Measurements from ENCODE around the gene KREMEN2.

Gene KREMEN2

GRCh38 chr16:2966043-2966807 is 2.1 kb downstream of the KREMEN2 start:
- no peak for DNase-seq
- Histone ChIP-seq H3K27me3 (no peaks in the 10 kb centered on the region), H3K9me3 (no peaks in the 10 kb centered on the region), H3K4me1 (peaks cover 7% of the 10 kb centered on the region), H3K4me3 (ENCODE audit: low read depth, low read length) (no peak overlapping the region), H3K36me3 (peaks cover 6% of the 10 kb centered on the region)
- TF ChIP-seq CTCF (IDR thresholded peaks at IDR 0.05; ENCODE audit: low read depth, low read length): no peak

GRCh38 chr16:2966808-2967191 is 2.7 kb downstream of the KREMEN2 start:
- DNase-seq: no peak
- H3K4me1 ChIP-seq: peaks cover 7% of the 10 kb centered on the region

GRCh38 chr16:2967211-2967631 is 3.1 kb downstream of the KREMEN2 start:
- Histone ChIP-seq H3K4me3 (ENCODE audit: low read depth, low read length) (no peak overlapping the region), H3K9me3 (no peaks in the 10 kb centered on the region), H3K27me3 (no peaks in the 10 kb centered on the region), H3K36me3 (peaks cover 14% of the 10 kb centered on the region), H3K4me1 (peaks cover 9% of the 10 kb centered on the region)
- no peak for TF ChIP-seq CTCF (IDR thresholded peaks at IDR 0.05; ENCODE audit: low read depth, low read length)
- DNase-seq: no peak

More at GRCh38 chr16:2966808-2967191, 2.7 kb downstream of the KREMEN2 start:
- no peak overlapping the region for H3K4me3 ChIP-seq (ENCODE audit: low read depth, low read length)
- TF ChIP-seq CTCF (IDR thresholded peaks at IDR 0.05; ENCODE audit: low read depth, low read length): no peak
- H3K27me3 ChIP-seq: no peaks in the 10 kb centered on the region
- no peaks in the 10 kb centered on the region for H3K9me3 ChIP-seq
- H3K36me3 ChIP-seq: peaks cover 10% of the 10 kb centered on the region

GRCh38 chr16:2967721-2968161 is 3.7 kb downstream of the KREMEN2 start:
- Histone ChIP-seq H3K27me3 (no peaks in the 10 kb centered on the region), H3K4me1 (peaks cover 14% of the 10 kb centered on the region), H3K4me3 (ENCODE audit: low read depth, low read length) (no peak overlapping the region), H3K36me3 (peaks cover 19% of the 10 kb centered on the region), H3K9me3 (no peaks in the 10 kb centered on the region)
- TF ChIP-seq CTCF (IDR thresholded peaks at IDR 0.05; ENCODE audit: low read depth, low read length): no peak
- no peak for DNase-seq

GRCh38 chr16:2968368-2968737 is 4.3 kb downstream of the KREMEN2 start:
- TF ChIP-seq CTCF (IDR thresholded peaks at IDR 0.05; ENCODE audit: low read depth, low read length): no peak
- no peak for DNase-seq
- Histone ChIP-seq H3K9me3 (no peaks in the 10 kb centered on the region), H3K4me3 (ENCODE audit: low read depth, low read length) (peak overlapping the region; percentile 80), H3K36me3 (peaks cover 26% of the 10 kb centered on the region), H3K27me3 (no peaks in the 10 kb centered on the region), H3K4me1 (peaks cover 20% of the 10 kb centered on the region)

All from BE2C (cell line).